ENCODE results near the gene AIG1. TPM values are rescaled to one million over a fixed set of nuclear protein-coding genes. Genes with fewer than 3 reads are reported as not detected.
A peak's percentile ranks its signal among the peaks of the same experiment; 100 is the strongest.
"Not testable (repeated sequence)": the region's sequence is repeated elsewhere in the genome, so short reads cannot be mapped to it uniquely, and the experiment has no call there.

The AIG1 gene
- total RNA-seq, 6 donors from 2014 or later, result 6.3 to 26.6 (median 20.8) TPM

DNA sequence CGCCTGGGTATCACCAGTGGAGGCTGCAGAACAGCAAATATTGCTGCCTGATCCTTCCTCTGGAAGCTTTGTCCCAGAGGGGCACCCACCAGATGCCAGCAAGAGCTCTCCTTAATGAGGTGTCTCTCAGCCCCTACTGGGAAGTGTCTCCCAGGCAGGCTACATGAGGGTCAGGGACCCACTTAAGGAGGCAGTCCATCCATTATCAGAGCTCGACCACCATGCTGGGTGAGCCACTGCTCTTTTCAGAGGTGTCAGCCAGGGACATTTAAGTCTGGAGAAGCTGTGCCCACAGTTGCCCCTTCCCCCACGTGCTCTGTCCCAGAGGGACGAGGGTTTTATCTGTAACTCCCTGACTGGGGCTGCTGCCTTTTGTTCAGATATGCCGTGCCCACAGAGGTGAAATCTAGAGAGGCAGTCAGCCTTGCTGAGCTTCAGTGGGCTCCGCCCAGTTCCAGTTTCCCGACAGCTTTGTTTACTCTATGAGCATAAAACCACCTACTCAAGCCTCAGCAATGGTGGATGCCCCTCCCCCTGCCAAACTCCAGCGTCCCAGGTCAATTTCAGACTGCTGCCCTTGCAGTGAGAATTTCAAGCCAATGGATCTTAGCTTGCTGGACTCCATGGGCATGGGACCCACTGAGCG, 25.9 kb upstream of the AIG1 start:
- WGBS, 2 donors, result 63 to 68% methylated on average over 7 to 9 of the region's 9 CpGs
- no peak overlapping the region for H3K4me3 ChIP-seq
- ATAC-seq (ENCODE audit: low FRiP score in 2 of 2) (no peak), DNase-seq (peak in 1 of 2 donors; percentile 60)
- no peaks in the 10 kb centered on the region for H3K4me1 ChIP-seq
- no peaks in the 10 kb centered on the region for H3K36me3 ChIP-seq
- no peak overlapping the region for H3K27ac ChIP-seq
- no peaks in the 10 kb centered on the region for H3K27me3 ChIP-seq
- no peaks in the 10 kb centered on the region for H3K9me3 ChIP-seq
- TF ChIP-seq POLR2AphosphoS5 (IDR thresholded peaks at IDR 0.05) (no peak), EP300 (IDR thresholded peaks at IDR 0.05) (no peak), POLR2A (IDR thresholded peaks at IDR 0.05) (no peak)
- TF ChIP-seq, protein P1, sequence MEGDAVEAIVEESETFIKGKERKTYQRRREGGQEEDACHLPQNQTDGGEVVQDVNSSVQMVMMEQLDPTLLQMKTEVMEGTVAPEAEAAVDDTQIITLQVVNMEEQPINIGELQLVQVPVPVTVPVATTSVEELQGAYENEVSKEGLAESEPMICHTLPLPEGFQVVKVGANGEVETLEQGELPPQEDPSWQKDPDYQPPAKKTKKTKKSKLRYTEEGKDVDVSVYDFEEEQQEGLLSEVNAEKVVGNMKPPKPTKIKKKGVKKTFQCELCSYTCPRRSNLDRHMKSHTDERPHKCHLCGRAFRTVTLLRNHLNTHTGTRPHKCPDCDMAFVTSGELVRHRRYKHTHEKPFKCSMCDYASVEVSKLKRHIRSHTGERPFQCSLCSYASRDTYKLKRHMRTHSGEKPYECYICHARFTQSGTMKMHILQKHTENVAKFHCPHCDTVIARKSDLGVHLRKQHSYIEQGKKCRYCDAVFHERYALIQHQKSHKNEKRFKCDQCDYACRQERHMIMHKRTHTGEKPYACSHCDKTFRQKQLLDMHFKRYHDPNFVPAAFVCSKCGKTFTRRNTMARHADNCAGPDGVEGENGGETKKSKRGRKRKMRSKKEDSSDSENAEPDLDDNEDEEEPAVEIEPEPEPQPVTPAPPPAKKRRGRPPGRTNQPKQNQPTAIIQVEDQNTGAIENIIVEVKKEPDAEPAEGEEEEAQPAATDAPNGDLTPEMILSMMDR (IDR thresholded peaks at IDR 0.05), result no peak

DNA sequence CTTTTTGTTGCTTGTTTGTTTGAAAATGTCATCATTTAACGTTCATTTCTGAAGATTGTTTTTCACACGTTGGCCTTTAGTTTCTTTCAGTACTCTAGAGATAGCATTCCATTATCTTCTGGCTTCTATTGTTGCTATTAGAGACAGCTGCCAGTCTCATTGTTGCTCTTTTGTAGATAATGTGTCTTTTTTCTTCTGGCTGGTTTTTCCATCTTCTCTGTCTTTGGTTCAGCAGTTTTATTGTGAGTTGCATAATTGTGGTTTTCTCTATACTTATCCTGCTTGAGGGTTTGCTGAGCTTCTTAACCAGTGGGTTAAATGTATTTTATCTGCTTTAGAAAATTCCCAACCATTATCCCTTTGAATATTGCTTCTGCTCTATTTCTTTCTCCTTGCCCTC, 23.2 kb upstream of the AIG1 start:
- H3K9me3 ChIP-seq, result no peaks in the 10 kb centered on the region
- H3K4me1 ChIP-seq, result no peaks in the 10 kb centered on the region
- TF ChIP-seq, protein P1 (IDR thresholded peaks at IDR 0.05), result no peak
- TF ChIP-seq EP300 (IDR thresholded peaks at IDR 0.05) (no peak), POLR2A (IDR thresholded peaks at IDR 0.05) (no peak), POLR2AphosphoS5 (IDR thresholded peaks at IDR 0.05) (no peak)
- no peak overlapping the region for H3K27ac ChIP-seq
- H3K27me3 ChIP-seq, result no peaks in the 10 kb centered on the region
- H3K4me3 ChIP-seq, result no peak overlapping the region
- 53 to 79% methylated on average over 2 of the region's 2 CpGs for WGBS, 2 donors
- ATAC-seq (ENCODE audit: low FRiP score in 2 of 2) (no peak), DNase-seq (no peak)
- no peaks in the 10 kb centered on the region for H3K36me3 ChIP-seq

- no peak for DNase-seq
- Histone ChIP-seq H3K36me3 (no peaks in the 10 kb centered on the region), H3K27ac (no peak overlapping the region), H3K27me3 (no peaks in the 10 kb centered on the region), H3K4me1 (no peaks in the 10 kb centered on the region), H3K9me3 (no peaks in the 10 kb centered on the region), H3K4me3 (no peak overlapping the region)
- TF ChIP-seq EP300 (IDR thresholded peaks at IDR 0.05), result no peak
- ATAC-seq (ENCODE audit: low FRiP score in 2 of 2), result no peak
Measured at GRCh38 chr6:143038833-143039232, 21.9 kb upstream of the AIG1 start.

DNA sequence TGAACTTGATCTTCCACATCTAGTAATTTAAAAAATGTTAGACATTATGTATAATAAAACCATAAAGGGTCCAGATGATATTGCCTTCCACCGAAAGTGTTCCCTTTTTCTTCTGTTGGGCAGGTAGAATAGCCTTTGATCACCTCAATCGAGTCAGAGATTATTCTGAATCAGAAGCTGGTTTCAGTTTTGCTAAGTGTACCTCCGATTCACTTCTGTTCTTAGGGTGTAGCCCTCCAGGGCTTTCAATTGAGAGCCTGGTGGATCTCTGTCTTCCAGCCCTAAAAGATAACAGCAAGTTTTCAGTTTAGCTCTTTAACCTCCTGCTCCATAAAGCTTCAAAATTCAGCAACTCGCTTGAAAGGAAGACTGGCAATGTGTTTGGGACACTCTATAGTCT, 21.1 kb upstream of the AIG1 start:
- H3K4me1 ChIP-seq, result no peaks in the 10 kb centered on the region
- H3K4me3 ChIP-seq, result no peak overlapping the region
- WGBS, 2 donors, result 87% methylated on average over 4 of the region's 4 CpGs
- H3K27me3 ChIP-seq, result no peaks in the 10 kb centered on the region
- ATAC-seq (ENCODE audit: low FRiP score in 2 of 2) (no peak), DNase-seq (no peak)
- TF ChIP-seq POLR2AphosphoS5 (IDR thresholded peaks at IDR 0.05) (no peak), POLR2A (IDR thresholded peaks at IDR 0.05) (no peak), EP300 (IDR thresholded peaks at IDR 0.05) (no peak)
- TF ChIP-seq, protein P1 (IDR thresholded peaks at IDR 0.05), result no peak
- H3K36me3 ChIP-seq, result no peaks in the 10 kb centered on the region
- no peaks in the 10 kb centered on the region for H3K9me3 ChIP-seq
- H3K27ac ChIP-seq, result no peak overlapping the region

GRCh38 chr6:143040018-143040417, 20.7 kb upstream of the AIG1 start:
- DNase-seq, result no peak
- Histone ChIP-seq H3K4me3 (no peak overlapping the region), H3K36me3 (no peaks in the 10 kb centered on the region), H3K27ac (no peak overlapping the region), H3K9me3 (no peaks in the 10 kb centered on the region), H3K4me1 (no peaks in the 10 kb centered on the region), H3K27me3 (no peaks in the 10 kb centered on the region)
- WGBS, 2 donors, result 84 to 87% methylated on average over 2 of the region's 2 CpGs
- TF ChIP-seq POLR2AphosphoS5 (IDR thresholded peaks at IDR 0.05) (no peak), EP300 (IDR thresholded peaks at IDR 0.05) (no peak), POLR2A (IDR thresholded peaks at IDR 0.05) (no peak)
- TF ChIP-seq, protein P1 (IDR thresholded peaks at IDR 0.05), result no peak
- ATAC-seq (ENCODE audit: low FRiP score in 2 of 2), result no peak

- WGBS, 2 donors, result 93 to 94% methylated on average over 4 of the region's 4 CpGs
- not testable (repeated sequence) for H3K9me3 ChIP-seq; H3K4me3 ChIP-seq; ATAC-seq (ENCODE audit: low FRiP score in 2 of 2); H3K4me1 ChIP-seq; DNase-seq; H3K27me3 ChIP-seq; H3K36me3 ChIP-seq; H3K27ac ChIP-seq
Measured at GRCh38 chr6:143044345-143044744, 16.3 kb upstream of the AIG1 start.
